ENCODE results near the gene ARID4B.

GRCh38 chr1:235319255-235319654 lies 8.7 kb downstream of the ARID4B start:
- no peak for TF ChIP-seq CTCF (IDR thresholded peaks at IDR 0.05; ENCODE audit: borderline replicate concordance, extremely low read depth, low read length, poor library complexity, severe bottlenecking)
- no peak for TF ChIP-seq EZH2 (IDR thresholded peaks at IDR 0.05; ENCODE audit: borderline replicate concordance, low read depth, low read length, severe bottlenecking)

Measured in DND-41 (cell line).